Brain microvascular endothelial cell (primary cell): ENCODE data around the gene KCNH6.

ENCODE experiments used
- DNase-seq: peaks from one replicate; pipeline ENCODE4 v3.0.0-alpha.2; 2020
- H3K27ac ChIP-seq: fragments of 250-450 bp; sonication (Bioruptor Pico); 2 replicates; pipeline ENCODE4 v1.5.1; 2020; ENCODE audit warnings: mild to moderate bottlenecking, moderate library complexity
- H3K27me3 ChIP-seq: fragments of 250-450 bp; sonication (Bioruptor Pico); replicated peaks from 2 replicates; pipeline ENCODE4 v1.5.1; 2020; ENCODE audit warnings: mild to moderate bottlenecking
- H3K36me3 ChIP-seq: fragments of 250-450 bp; sonication (Bioruptor Pico); replicated peaks from 2 replicates; pipeline ENCODE4 v1.5.1; 2020; ENCODE audit warnings: mild to moderate bottlenecking
- H3K4me3 ChIP-seq: 2 replicates; pipeline ENCODE4 v1.5.1; 2011; ENCODE audit warnings: low read depth, mild to moderate bottlenecking, control low read depth, low read length, moderate library complexity
- in situ Hi-C: cut with HindIII; loops from 2 replicates; pipeline ENCODE4 v1.10.0; 2017; ENCODE audit warnings: low sequenced_read_pairs, low pct_ligation_motif_present
- TF ChIP-seq, protein P1 (sequence below): IDR thresholded peaks from 2 replicates; pipeline ENCODE4 v1.5.1; 2011; ENCODE audit warnings: low read depth, mild to moderate bottlenecking, moderate library complexity, low read length, control low read depth, inconsistent platforms; ENCODE audit errors: missing control alignments

The KCNH6 gene

GRCh38 chr17:63476459-63476853 lies 46.7 kb upstream of the KCNH6 start:
- H3K27me3 ChIP-seq: no peaks in the 10 kb centered on the region
- DNase-seq: no peak
- no peaks in the 10 kb centered on the region for H3K36me3 ChIP-seq
- H3K27ac ChIP-seq: no peak overlapping the region
- peak overlapping the region; percentile 47 for H3K4me3 ChIP-seq
- in situ Hi-C loops: no loop called here
- TF ChIP-seq, protein P1, sequence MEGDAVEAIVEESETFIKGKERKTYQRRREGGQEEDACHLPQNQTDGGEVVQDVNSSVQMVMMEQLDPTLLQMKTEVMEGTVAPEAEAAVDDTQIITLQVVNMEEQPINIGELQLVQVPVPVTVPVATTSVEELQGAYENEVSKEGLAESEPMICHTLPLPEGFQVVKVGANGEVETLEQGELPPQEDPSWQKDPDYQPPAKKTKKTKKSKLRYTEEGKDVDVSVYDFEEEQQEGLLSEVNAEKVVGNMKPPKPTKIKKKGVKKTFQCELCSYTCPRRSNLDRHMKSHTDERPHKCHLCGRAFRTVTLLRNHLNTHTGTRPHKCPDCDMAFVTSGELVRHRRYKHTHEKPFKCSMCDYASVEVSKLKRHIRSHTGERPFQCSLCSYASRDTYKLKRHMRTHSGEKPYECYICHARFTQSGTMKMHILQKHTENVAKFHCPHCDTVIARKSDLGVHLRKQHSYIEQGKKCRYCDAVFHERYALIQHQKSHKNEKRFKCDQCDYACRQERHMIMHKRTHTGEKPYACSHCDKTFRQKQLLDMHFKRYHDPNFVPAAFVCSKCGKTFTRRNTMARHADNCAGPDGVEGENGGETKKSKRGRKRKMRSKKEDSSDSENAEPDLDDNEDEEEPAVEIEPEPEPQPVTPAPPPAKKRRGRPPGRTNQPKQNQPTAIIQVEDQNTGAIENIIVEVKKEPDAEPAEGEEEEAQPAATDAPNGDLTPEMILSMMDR: no peak

- H3K36me3 ChIP-seq: no peaks in the 10 kb centered on the region
- in situ Hi-C loops: no loop called here
- peak within 1 kb of the TSS; percentile 47 for H3K4me3 ChIP-seq
- no peak for DNase-seq
- H3K27me3 ChIP-seq: no peaks in the 10 kb centered on the region
- no peak within 1 kb of the TSS for H3K27ac ChIP-seq
- TF ChIP-seq, protein P1: no peak
Observed at GRCh38 chr17:63476854-63477479, 46.2 kb upstream of the KCNH6 start, which contains the start of gene ACE. Gene ACE, plus strand, starts transcription at chr17:63477061. Its CDS starts 34 bp downstream, at chr17:63477095.

GRCh38 chr17:63477480-63478440 lies 45.4 kb upstream of the KCNH6 start:
- H3K27ac ChIP-seq: no peak overlapping the region
- H3K36me3 ChIP-seq: no peaks in the 10 kb centered on the region
- in situ Hi-C loops: no loop called here
- no peaks in the 10 kb centered on the region for H3K27me3 ChIP-seq
- H3K4me3 ChIP-seq: peak overlapping the region; percentile 46
- TF ChIP-seq, protein P1: no peak
- no peak for DNase-seq

GRCh38 chr17:63478814-63479494 lies 44.2 kb upstream of the KCNH6 start:
- Histone ChIP-seq H3K27me3 (no peaks in the 10 kb centered on the region), H3K36me3 (no peaks in the 10 kb centered on the region), H3K27ac (no peak overlapping the region), H3K4me3 (no peak overlapping the region)
- DNase-seq: peak; percentile 83
- TF ChIP-seq, protein P1: peak; percentile 97
- in situ Hi-C loops: no loop called here

DNA sequence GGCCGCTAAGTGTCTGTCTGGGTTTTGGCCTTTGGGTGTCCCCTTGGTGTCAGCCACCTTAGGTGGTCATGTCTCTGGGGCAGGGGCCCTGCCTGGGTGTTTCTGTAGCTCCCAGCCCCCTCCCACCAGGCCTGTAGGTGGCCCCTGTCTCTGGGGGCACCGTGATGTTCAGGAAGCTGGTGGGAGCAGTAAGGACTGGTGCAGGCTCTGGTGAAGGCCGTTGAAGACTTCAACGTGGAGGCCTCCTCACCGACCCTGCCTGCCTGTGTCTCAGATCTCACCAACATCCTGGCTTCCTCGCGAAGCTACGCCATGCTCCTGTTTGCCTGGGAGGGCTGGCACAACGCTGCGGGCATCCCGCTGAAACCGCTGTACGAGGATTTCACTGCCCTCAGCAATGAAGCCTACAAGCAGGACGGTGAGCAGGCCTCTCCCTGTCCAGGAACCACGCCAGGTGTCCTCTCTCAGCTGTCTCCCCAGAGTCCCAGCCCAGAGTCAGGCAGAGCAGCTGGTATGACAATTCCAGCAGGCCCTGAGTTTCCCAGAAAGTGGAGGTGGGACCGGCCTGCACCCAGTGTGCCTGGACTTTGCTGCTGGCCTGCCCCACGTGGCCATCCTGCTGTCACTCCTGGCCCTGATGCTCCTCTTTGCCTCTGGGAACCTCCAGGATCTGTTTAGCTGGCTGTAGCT lies 43.5 kb upstream of the KCNH6 start:
- TF ChIP-seq, protein P1: no peak
- Histone ChIP-seq H3K4me3 (no peak overlapping the region), H3K36me3 (no peaks in the 10 kb centered on the region), H3K27ac (no peak overlapping the region), H3K27me3 (no peaks in the 10 kb centered on the region)
- in situ Hi-C loops: no loop called here
- no peak for DNase-seq
